ENCODE data around the gene DPF3. TPM values are rescaled to one million over a fixed set of nuclear protein-coding genes. Genes with fewer than 3 reads are reported as not detected.

The DPF3 gene
- total RNA-seq, 1 experiment from 2014 or later: not detected

DNA sequence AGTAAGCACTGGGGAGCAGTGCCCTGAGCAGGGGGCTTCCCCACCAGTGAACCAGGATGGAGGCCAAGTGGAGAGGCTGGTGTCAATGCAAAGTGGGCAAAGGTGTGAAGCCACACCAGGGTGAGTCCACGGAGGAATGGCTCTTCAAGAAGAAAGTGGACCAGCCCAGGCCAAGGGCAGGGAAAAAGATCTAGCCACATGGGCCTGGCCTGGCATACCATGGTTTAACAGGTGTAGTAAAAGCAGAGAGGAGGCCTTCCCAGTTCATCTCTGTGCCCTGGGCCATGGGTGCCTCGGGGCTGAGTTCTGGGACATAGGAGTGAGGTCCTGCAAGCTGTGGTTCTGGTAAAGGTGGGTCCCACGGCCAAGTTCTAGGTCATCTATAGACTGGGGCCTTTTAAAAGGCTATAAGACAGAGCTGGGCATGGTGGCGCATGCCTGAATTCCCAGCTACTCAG is 153.4 kb downstream of the DPF3 start:
- CTCF ChIA-PET: no interaction called here
- Histone ChIP-seq H3K36me3 (ENCODE audit: low read depth) (no peaks in the 10 kb centered on the region), H3K4me3 (no peak overlapping the region), H3K79me2 (ENCODE audit: low read depth) (no peaks in the 10 kb centered on the region), H3K9me3 (ENCODE audit: insufficient read depth, low read depth) (no peaks in the 10 kb centered on the region), H3K4me2 (no peak overlapping the region), H3K27me3 (ENCODE audit: insufficient read depth, low read depth) (peaks cover 83% of the 10 kb centered on the region), H3K4me1 (replicated peaks; ENCODE audit: insufficient read depth) (no peaks in the 10 kb centered on the region), H2AFZ (no peak overlapping the region), H4K20me1 (ENCODE audit: insufficient read depth) (no peaks in the 10 kb centered on the region), H3K27ac (no peak overlapping the region), H3F3A (ENCODE audit: insufficient read depth, low read depth) (no peaks in the 10 kb centered on the region), H3K9me2 (ENCODE audit: insufficient read depth) (no peaks in the 10 kb centered on the region)
- POLR2A ChIA-PET (ENCODE audit: unreplicated experiment): no interaction called here
- TF ChIP-seq, protein P1, sequence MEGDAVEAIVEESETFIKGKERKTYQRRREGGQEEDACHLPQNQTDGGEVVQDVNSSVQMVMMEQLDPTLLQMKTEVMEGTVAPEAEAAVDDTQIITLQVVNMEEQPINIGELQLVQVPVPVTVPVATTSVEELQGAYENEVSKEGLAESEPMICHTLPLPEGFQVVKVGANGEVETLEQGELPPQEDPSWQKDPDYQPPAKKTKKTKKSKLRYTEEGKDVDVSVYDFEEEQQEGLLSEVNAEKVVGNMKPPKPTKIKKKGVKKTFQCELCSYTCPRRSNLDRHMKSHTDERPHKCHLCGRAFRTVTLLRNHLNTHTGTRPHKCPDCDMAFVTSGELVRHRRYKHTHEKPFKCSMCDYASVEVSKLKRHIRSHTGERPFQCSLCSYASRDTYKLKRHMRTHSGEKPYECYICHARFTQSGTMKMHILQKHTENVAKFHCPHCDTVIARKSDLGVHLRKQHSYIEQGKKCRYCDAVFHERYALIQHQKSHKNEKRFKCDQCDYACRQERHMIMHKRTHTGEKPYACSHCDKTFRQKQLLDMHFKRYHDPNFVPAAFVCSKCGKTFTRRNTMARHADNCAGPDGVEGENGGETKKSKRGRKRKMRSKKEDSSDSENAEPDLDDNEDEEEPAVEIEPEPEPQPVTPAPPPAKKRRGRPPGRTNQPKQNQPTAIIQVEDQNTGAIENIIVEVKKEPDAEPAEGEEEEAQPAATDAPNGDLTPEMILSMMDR (conservative IDR thresholded peaks at IDR 0.05): no peak
- no TSS peak for BruUV-seq (replicated peaks)
- no peak for DNase-seq
- intact Hi-C loops (cut with micrococcal nuclease; ENCODE audit: unreplicated experiment): no loop called here

DNA sequence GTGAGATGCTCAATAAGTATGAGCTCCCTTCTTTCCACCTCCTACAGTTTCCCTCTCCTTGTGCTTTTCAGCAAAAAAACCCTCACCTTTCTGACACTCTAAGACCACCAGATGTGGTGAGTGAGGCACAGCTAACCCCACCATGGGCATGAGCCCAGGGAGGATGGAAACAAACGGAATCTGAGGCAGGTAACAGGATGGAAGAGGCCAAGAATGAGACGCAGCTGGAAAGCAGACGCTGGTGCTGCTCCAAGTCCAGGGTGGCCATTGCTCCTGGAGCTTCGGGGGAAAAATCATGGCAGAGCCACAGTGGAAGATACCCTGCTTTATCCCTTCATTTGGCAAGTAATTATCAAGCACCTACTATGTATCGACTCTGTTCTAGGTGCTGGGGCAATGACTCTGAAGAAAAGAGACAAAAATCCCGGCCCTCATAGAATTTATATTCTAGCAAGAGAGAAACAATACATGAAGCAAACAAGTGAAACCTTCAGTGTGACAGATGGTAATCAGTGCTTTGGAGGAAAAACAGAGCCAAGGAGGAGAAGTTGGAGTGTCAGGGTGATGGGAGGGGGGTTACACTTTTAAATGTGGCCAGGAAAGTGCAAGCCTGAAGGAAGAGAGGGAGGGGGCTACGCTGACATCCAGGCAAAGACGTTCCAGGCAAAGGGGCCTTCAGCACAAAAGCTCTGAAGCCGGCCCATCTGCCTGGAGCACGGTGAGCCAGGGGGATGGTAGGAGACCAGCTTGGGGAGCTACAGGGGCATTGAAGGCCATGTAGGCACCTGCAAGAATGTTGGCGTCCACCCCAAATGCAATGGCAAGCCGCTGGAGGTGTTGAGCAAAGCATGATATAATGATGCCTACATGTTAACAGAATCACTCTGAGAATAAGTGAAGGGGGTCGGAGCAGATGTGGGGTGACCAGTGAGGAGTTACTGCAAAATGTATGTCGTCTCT is 154.2 kb downstream of the DPF3 start:
- Histone ChIP-seq H2AFZ (no peak overlapping the region), H3K4me3 (no peak overlapping the region), H3K27ac (no peak overlapping the region), H3K9me2 (ENCODE audit: insufficient read depth) (no peaks in the 10 kb centered on the region), H3K36me3 (ENCODE audit: low read depth) (no peaks in the 10 kb centered on the region), H3K9me3 (ENCODE audit: insufficient read depth, low read depth) (no peaks in the 10 kb centered on the region), H3K79me2 (ENCODE audit: low read depth) (no peaks in the 10 kb centered on the region), H3F3A (ENCODE audit: insufficient read depth, low read depth) (no peaks in the 10 kb centered on the region), H4K20me1 (ENCODE audit: insufficient read depth) (no peaks in the 10 kb centered on the region), H3K27me3 (ENCODE audit: insufficient read depth, low read depth) (peaks cover 91% of the 10 kb centered on the region), H3K4me2 (no peak overlapping the region), H3K4me1 (replicated peaks; ENCODE audit: insufficient read depth) (no peaks in the 10 kb centered on the region)
- DNase-seq: no peak
- no TSS peak for BruUV-seq (replicated peaks)
- no peak for TF ChIP-seq EZH2 (IDR thresholded peaks at IDR 0.05; ENCODE audit: low read depth)
- TF ChIP-seq, protein P1 (conservative IDR thresholded peaks at IDR 0.05): no peak
- intact Hi-C loops (cut with micrococcal nuclease; ENCODE audit: unreplicated experiment): no loop called here
- CTCF ChIA-PET: no interaction called here
- POLR2A ChIA-PET (ENCODE audit: unreplicated experiment): no interaction called here

DNA sequence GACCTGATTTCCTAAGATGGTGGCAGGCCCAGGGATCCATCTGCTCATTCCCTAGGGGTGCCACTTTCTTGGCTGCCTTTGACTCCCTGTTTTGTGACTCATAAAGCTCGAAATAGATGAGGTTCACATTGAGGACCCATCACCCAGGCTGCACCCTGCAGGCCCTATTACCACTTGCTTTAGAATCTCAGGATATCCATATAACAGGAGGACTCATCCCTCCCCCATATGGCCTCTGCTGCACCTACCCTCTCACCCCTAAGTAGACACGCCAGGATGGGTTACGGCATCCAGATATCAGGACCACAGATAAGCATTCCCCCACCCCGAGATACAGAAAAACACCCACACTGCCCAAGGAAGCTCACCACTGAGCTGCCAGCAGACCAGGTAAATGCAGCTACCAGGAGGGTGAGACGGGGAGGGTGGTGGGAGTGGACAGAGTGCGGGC is 155.7 kb downstream of the DPF3 start:
- Histone ChIP-seq H3K36me3 (ENCODE audit: low read depth) (no peaks in the 10 kb centered on the region), H3K27me3 (ENCODE audit: insufficient read depth, low read depth) (peaks cover 98% of the 10 kb centered on the region), H3F3A (ENCODE audit: insufficient read depth, low read depth) (no peaks in the 10 kb centered on the region), H3K9me3 (ENCODE audit: insufficient read depth, low read depth) (no peaks in the 10 kb centered on the region), H3K4me2 (no peak overlapping the region), H3K4me1 (replicated peaks; ENCODE audit: insufficient read depth) (no peaks in the 10 kb centered on the region), H3K9me2 (ENCODE audit: insufficient read depth) (no peaks in the 10 kb centered on the region), H3K79me2 (ENCODE audit: low read depth) (no peaks in the 10 kb centered on the region), H2AFZ (no peak overlapping the region), H3K27ac (no peak overlapping the region), H3K4me3 (no peak overlapping the region), H4K20me1 (ENCODE audit: insufficient read depth) (no peaks in the 10 kb centered on the region)
- BruUV-seq (replicated peaks): no TSS peak
- TF ChIP-seq EZH2 (IDR thresholded peaks at IDR 0.05; ENCODE audit: low read depth): no peak
- TF ChIP-seq, protein P1 (conservative IDR thresholded peaks at IDR 0.05): no peak
- no peak for DNase-seq
- intact Hi-C loops (cut with micrococcal nuclease; ENCODE audit: unreplicated experiment): no loop called here
- ChIA-PET POLR2A (ENCODE audit: unreplicated experiment) (no interaction called here), CTCF (no interaction called here)
